GM12891 (cell line): ENCODE data around the gene CDC14B.

Experiments
- POLR2AphosphoS5 ChIP-seq: IDR thresholded peaks from 2 replicates; pipeline ENCODE4 v1.6.1; 2011; ENCODE audit warnings: low read depth, low read length, control low read depth
- SPI1 ChIP-seq: IDR thresholded peaks from 2 replicates; pipeline ENCODE4 v1.6.1; 2011; ENCODE audit warnings: low read depth, low read length, control low read depth

DNA sequence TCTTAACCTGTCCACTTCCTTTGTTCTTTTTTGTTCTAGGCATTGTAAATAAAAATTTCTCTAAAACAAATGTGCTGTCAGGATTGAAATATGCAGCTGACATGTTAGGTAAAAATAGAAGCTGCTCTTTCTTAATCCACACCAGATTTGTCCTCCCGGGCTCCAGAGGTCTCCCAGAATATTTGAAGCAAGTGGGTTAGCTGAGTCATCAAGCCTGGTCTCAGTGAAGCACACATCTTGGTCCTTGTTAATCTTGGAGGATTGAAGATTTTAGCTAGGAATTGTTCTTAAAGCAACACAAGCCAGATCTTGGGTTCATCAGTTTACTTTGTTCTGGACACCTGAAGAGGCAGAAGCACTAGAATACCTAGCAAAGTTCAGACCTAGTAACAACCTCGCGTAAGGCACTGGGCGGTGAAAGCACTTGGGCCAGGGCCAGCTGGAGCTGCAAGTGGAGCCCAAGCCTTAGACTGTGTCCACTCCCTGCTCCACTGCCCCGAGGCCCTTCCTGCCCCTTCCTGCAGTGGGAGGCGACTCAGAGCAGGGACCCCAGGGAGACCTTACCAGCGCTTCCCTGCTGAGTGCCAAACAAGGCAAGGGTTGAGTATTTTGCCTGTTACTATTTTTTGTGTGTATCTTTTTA, 133.1 kb downstream of the CDC14B start:
- TF ChIP-seq POLR2AphosphoS5: no peak
- TF ChIP-seq SPI1: no peak
